ENCODE data around the gene PEX11G.
"Not testable (repeated sequence)": the region's sequence is repeated elsewhere in the genome, so short reads cannot be mapped to it uniquely, and the experiment has no call there.

The PEX11G gene

GRCh38 chr19:7470540-7471305 is 18.1 kb downstream of the PEX11G start:
- FAIRE-seq (no peak), DNase-seq (ENCODE audit: insufficient read length, low spot score) (no peak)

GRCh38 chr19:7469669-7470285 is 19.1 kb downstream of the PEX11G start:
- no peak for DNase-seq (ENCODE audit: insufficient read length, low spot score)
- no peak for FAIRE-seq

- DNase-seq (ENCODE audit: insufficient read length, low spot score) (no peak), FAIRE-seq (no peak)
Observed at GRCh38 chr19:7468840-7469239, 20.0 kb downstream of the PEX11G start.

GRCh38 chr19:7467009-7467989 is 21.5 kb downstream of the PEX11G start:
- DNase-seq (ENCODE audit: insufficient read length, low spot score) = no peak
- peak; percentile 48 for FAIRE-seq

- no peak for FAIRE-seq
Observed at GRCh38 chr19:7463575-7463974, 25.3 kb downstream of the PEX11G start.

GRCh38 chr19:7461841-7462629 is 26.8 kb downstream of the PEX11G start:
- DNase-seq (ENCODE audit: insufficient read length, low spot score) (no peak), FAIRE-seq (no peak)

More at GRCh38 chr19:7463575-7463974, 25.3 kb downstream of the PEX11G start:
- no peak for DNase-seq (ENCODE audit: insufficient read length, low spot score)

- DNase-seq (ENCODE audit: insufficient read length, low spot score) (peak; percentile 76), FAIRE-seq (no peak)
Observed at GRCh38 chr19:7460562-7460966, 28.3 kb downstream of the PEX11G start.

GRCh38 chr19:7459773-7460172 is 29.1 kb downstream of the PEX11G start:
- no peak for DNase-seq (ENCODE audit: insufficient read length, low spot score)
- no peak for FAIRE-seq

GRCh38 chr19:7458675-7459074 is 30.2 kb downstream of the PEX11G start:
- no peak for FAIRE-seq
- no peak for DNase-seq (ENCODE audit: insufficient read length, low spot score)

GRCh38 chr19:7456964-7457541 is 31.8 kb downstream of the PEX11G start:
- DNase-seq (ENCODE audit: insufficient read length, low spot score) (no peak), FAIRE-seq (no peak)

- FAIRE-seq (no peak), DNase-seq (ENCODE audit: insufficient read length, low spot score) (no peak)
Observed at GRCh38 chr19:7455600-7456296, 33.1 kb downstream of the PEX11G start.

- DNase-seq (ENCODE audit: insufficient read length, low spot score) = no peak
- no peak for FAIRE-seq
Observed at GRCh38 chr19:7454998-7455397, 33.8 kb downstream of the PEX11G start.

GRCh38 chr19:7450243-7451223 is 38.3 kb downstream of the PEX11G start:
- DNase-seq (ENCODE audit: insufficient read length, low spot score) = no peak
- peak; percentile 99 for FAIRE-seq

GRCh38 chr19:7449391-7450070 is 39.3 kb downstream of the PEX11G start:
- not testable (repeated sequence) for FAIRE-seq; DNase-seq (ENCODE audit: insufficient read length, low spot score)

- FAIRE-seq = no peak
- DNase-seq (ENCODE audit: insufficient read length, low spot score) = no peak
Observed at GRCh38 chr19:7447648-7448047, 41.2 kb downstream of the PEX11G start.

GRCh38 chr19:7445104-7445503 is 43.7 kb downstream of the PEX11G start:
- no peak for FAIRE-seq

GRCh38 chr19:7444042-7444441 is 44.8 kb downstream of the PEX11G start:
- no peak for DNase-seq (ENCODE audit: insufficient read length, low spot score)
- FAIRE-seq = no peak

More at GRCh38 chr19:7445104-7445503, 43.7 kb downstream of the PEX11G start:
- no peak for DNase-seq (ENCODE audit: insufficient read length, low spot score)

- DNase-seq (ENCODE audit: insufficient read length, low spot score) (no peak), FAIRE-seq (no peak)
Observed at GRCh38 chr19:7442423-7442822, 46.4 kb downstream of the PEX11G start.
